Pons (tissue), 1 donor: ENCODE measurements around the gene SLC4A7.
A peak's percentile ranks its signal among the peaks of the same experiment; 100 is the strongest.
"Not testable (repeated sequence)": the region's sequence is repeated elsewhere in the genome, so short reads cannot be mapped to it uniquely, and the experiment has no call there.

ENCODE experiments used
- DNase-seq: peaks from one replicate; pipeline ENCODE4 v3.0.0-alpha.2; 2016; ENCODE audit warnings: low spot score

SLC4A7 gene

GRCh38 chr3:27487383-27487782 is 3.2 kb upstream of the SLC4A7 start:
- DNase-seq, result no peak

GRCh38 chr3:27486336-27486735 is 2.2 kb upstream of the SLC4A7 start:
- no peak for DNase-seq

DNA sequence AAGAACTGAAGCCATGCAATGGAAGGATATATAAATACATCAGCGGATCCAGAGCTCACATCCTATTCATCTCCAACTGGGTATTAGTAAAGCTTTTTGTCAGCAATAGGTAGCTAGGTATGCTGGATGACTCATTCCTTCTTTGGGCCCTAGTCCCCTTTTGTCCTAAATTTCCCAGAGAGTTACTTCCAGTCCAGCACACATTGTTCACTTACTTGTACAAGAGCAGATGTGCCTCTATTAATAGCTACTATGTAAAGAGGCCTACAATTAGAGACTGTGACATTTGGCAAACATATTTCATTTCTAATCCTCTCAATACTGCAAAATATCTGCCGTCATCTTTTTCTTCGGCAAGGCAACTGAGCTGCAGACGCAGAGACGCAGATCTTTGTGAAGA is 1.7 kb upstream of the SLC4A7 start:
- no peak for DNase-seq

DNA sequence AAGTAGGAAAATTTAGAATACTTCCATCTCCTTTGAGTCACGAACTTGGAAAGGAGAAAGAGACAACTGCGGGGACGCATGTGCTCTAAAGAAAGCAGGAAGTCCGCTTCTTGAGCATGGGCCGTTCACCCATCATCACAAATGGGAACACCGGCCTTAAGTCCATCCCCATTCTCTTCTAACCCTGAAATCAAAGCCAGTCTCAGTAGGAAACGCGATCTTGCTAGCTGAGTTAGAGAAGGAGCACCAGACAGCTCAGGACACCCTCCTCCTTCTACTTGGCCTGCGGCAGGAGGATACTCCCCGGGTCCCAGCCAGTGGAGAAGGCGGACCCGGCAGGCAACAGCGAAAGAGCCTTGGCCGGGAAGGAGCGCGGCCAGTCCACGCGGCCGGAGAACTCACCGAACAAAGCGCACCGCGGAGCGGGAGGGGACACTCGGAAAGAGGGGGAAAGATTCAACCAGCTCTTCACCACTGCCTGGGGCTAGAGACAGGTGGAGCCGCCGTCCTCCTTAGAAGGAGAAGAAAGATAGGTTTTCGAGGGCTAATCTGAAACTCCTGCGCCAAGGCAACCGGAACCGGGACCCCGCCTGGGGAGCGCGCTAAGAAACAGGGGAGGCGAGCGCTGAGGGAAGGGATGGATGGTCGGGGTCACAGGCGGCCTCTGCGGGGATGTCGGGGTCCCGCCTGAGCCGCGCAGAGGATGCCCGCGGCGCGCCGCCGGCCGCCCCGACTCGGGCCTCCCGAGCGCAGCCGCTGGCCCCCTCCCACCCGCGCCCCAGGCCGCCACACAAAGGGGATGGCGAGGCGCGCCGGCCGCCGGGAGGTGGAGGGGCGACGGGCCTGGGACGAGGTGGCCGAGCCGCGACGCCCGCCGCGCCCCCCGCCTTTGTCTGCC is 818 bp downstream of the SLC4A7 start:
- DNase-seq, result peak; percentile 69

DNA sequence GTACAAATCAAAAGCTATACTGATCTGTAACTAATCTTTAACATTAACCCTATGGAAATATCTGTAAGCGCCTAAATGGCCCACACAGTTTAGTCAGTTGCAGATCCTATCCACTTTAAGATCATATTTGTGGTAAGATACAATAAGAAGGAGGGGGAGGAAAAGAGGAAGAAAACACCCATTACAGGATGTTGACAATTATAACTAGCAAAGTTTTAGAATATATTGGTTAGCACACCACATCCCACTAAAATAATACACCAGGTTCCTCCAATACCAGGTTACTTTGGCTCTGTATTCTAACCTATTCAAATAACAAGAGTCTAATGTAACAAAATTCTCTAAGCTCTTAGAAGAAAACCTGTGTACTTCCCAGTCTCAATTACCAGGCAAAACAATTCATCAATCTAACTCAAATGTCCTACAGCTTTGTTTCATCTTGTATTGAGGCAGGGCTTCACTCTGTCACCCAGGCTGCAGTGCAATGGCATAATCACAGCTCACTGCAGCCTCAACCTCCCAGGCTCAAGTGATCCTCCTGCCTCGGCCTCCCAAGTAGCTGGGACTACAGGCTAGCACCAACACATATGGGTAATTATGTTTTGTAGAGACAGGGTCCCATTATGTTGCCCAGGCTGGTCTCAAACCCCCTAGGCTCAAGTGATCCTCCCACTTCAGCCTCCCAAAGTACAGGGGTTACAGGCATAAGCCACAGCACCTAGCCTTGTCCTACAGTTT is 4.2 kb downstream of the SLC4A7 start:
- DNase-seq, result no peak

- DNase-seq, result no peak
Measured at GRCh38 chr3:27471923-27472550, 12.1 kb downstream of the SLC4A7 start.

DNA sequence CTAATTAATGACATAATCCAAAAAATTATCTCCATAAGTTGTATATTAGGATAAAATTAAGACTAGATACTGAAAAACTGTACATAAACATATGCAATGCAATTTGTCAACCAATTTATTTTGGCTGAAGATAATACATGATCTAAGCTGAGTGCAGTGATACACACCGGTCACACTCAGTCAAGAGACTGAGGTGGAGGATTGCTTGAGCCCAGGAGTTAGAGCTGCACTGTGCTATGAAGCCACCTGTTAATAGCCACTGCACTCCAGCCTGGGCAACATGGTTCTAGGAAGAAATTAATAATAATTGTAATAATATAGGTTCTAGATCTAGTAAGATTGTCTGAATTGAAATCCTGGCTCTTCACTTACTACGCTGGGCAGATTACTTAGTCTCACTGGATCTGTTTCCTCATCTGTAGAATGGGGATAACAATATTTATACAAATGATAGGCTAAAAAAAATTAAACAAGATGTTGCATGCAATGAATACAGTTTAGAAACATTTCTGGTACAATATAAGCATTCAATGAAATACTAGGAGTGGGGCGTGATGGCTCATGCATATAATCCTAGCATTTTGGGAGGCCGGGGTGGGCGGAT is 15.8 kb downstream of the SLC4A7 start:
- no peak for DNase-seq

DNA sequence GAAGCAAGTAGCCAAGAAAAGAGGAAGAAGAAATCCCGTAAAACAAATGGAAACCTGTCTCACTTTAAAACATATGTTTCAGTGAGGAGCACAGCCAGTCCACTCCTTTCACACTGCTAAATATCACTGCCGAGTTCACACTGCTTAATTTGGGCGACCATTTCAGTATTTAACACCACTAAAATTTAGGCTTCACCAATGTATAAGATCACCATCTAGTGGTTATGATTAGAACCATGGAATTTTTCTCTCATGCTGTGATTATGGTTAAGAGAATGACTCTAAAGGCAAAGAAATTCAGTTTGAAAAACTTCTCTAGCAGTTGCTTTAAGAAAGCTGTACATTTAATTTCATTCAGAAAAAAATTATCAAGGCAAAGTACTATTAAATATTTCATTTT is 16.6 kb downstream of the SLC4A7 start:
- DNase-seq, result peak; percentile 66

DNA sequence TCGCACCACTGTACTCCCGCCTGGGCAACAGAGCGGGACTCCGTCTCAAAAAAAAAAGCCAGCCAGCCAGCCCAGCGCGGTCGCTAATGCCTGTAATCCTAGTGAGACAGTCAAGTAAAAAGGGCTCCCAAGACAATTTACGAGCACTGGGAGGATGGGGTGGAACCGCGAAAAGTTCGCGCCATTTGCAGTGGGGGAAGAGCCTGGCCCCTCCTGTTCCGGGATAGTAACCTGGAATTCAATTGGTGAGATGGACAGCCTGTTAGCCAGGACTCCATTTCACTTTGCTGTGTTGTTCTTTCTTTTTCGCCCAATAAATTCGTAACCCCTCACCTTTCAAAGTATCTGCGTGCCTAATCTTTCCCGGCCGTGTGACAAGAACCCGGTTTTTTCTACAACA is 19.5 kb downstream of the SLC4A7 start:
- DNase-seq, result no peak

DNA sequence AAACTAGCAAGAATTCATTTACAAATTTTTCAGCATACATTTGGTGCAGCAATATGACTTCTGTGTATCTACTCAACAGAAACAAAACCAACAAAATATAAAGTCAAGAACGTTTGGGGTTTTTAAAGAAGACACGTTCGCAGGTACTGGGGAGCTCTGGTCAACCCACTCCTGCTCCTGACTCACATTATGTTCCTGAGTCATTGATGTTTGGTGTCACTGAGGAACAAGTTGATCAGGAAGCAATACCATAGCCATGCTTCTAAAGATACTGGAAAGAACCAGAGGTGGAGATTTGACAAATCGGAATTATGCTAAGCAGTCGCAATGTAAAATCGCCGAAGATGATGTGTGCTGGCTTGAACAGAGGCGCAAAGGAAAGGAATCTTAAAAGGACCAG is 22.0 kb downstream of the SLC4A7 start:
- DNase-seq, result no peak

- no peak for DNase-seq
Measured at GRCh38 chr3:27458929-27459328, 25.3 kb downstream of the SLC4A7 start.

DNA sequence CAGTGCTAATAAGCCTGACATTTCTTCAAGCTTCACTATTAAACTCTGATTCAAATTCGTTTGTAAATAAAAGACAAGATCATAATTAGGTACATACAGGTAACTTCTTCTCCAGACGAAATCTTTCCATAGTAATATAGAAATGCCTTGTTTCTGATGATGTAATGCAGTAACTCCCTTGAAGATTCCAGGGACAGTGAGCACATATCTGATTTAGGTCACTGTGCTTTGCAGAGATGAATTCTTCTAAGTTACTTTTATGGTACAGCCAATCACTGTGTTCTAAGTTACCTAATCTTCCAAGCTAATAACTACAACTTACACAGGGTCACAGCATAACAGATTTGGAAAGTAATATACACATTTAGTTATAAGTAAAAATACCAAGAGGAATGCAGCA is 27.6 kb downstream of the SLC4A7 start:
- no peak for DNase-seq

DNA sequence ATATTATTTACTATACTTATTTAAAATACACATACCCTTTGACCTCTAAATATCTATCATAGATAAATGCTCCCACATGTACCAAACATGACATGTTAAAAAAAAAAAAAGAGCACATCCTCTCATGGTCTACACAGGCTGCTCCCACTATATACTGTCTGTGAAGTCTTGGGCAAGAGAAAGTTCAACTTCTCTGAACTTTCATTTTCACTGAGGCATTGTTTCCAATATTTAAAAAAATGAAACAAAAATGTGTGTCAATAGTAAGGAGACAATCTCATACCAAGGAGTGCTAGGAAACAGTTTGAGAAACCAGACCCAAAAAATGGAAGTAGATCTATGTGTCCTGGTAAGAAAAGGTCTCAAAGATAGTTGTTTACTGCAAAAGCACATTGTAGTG is 29.3 kb downstream of the SLC4A7 start:
- no peak for DNase-seq

GRCh38 chr3:27454461-27454860 is 29.7 kb downstream of the SLC4A7 start:
- DNase-seq, result no peak

DNA sequence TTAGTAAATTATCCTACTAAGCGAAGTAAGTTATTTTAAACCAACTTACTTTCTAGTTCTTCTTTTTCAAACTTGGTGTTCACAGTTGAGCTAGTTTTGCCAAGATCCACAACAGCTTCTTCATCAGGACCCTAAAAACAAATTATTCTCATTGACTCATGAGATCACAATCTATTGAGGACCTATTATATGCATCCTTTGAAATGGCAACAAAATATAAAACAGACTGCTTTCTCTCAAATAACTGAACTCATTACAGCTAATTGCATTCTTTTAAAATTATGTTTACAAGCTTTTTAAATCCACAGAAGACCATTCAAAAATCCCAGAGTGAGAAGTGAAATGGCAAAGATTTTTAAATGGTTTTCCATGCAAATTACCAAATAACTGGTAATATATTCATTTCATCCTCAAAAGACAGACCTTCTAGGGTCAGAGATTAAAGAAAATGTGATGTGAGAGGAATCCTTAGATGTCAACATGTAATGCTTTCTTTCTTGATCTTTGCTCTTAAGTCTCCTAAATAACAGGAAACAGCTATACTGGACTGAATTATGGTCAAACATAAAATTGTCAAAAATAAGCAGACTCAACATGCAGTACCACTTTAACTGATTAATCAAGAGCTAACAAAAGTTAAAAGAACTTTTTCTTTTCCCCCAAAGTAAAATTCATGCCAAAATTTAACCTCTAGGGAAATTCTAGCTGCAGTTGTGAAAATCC is 31.7 kb downstream of the SLC4A7 start:
- no peak for DNase-seq

DNA sequence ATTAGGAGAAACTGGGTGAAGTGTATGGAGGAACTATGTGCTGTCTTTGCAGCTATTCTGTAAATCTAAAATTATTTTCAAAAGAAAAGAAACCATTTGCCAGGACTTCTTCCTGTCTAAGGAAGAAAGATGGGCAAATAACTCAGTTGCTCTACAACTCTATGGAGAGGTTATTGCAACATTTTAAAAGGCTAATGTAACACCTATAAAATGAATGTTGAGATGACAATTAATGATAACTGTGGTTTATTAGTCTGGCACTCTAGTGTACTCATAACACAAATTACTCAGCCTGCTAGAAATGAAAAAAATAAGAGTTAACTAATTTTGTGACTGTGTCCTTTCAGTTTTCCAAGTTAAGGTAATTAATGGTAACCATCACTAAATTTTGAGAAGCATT is 32.3 kb downstream of the SLC4A7 start:
- no peak for DNase-seq

DNA sequence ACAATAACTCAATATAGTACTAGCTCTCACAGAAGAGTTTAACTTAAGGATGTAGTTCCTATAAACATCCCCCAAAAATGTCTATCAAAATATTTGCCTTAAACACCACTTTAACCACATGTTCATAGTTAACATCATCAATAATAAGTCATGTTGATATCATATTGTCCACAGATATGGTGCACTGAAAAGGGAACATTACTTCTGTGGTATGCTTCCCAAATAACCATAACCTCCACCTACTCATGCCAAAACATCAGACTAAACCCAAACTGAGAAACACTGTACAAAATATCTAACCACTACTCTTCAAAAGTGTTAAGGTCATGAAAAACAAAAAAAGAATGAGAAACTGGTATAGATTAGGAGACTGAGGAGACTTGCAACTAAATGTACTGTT is 32.9 kb downstream of the SLC4A7 start:
- no peak for DNase-seq

DNA sequence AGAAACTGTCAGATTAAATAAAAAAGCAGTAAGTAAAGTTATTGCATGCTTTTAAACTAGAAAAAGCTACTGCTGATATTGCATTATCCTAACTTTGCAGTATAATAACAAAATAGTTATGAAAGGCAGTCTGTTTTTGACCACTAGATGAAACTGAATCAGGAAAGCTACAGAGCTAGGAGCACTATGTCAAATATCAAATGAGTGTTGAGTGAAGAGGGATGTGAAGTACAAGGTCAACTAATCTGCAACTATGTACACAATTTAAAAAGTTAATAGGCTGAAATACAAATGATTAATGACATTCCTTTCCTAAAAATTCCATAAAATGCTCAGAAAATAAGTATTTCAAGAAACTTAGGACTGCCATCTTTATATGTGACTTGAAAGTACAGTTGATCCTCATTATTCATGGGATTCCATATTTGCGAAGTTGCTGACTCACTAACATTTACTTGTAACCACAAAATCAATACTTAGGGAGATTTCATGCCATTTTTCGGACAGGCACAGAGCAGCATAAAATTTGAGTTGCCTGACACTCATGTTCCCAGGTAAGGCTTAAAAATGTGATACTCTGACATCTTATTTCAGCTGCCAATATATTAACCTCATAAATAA is 34.5 kb downstream of the SLC4A7 start:
- DNase-seq, result no peak

DNA sequence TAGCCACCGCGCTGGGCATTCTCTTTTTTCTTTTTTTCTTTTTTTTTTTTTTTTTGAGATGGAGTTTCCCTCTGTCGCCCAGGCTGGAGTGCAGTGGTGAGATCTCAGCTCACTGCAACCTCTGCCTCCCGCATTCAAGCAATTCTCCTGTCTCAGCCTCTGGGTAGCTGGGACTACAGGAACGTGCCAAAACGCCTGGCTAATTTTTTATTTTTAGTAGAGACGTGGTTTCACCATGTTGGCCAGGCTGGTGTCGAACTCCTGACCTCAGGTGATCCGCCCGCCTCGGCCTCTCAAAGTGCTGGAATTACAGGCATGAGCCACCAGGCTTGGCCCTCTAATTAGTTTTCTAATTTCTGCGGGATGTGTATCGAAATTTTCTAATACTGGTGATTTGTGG is 41.2 kb downstream of the SLC4A7 start:
- not testable (repeated sequence) for DNase-seq

- not testable (repeated sequence) for DNase-seq
Measured at GRCh38 chr3:27438352-27438751, 45.8 kb downstream of the SLC4A7 start.

DNA sequence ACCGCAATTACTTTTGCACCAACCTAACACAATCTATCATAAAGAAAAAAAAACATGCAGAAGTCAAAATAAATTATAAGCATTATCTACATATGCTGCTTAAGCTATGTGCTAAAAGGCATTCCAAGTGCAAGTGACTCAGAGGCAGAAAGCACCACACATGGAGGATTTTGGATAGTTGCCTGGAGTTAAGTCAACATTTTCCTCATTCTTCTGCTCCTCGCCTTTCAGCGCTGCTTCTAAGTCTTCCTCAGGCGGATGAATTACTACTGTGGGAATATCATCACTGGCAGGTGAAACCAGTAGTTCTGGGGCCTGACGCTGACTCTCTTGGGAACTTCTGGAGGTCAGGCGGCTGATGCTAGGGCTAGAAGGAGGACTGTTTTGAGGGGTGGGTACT is 53.1 kb downstream of the SLC4A7 start:
- DNase-seq, result peak; percentile 13
